COR-L47 (cell line): Measurements from ENCODE around the gene KIF13A.
"Not testable (repeated sequence)": the region's sequence is repeated elsewhere in the genome, so short reads cannot be mapped to it uniquely, and the experiment has no call there.

Experiments
- DNase-seq: peaks from one replicate; lab custom pipeline; 2025; lab: John Stamatoyannopoulos, UW

KIF13A gene

GRCh38 chr6:17900011-17900410 is 87.4 kb downstream of the KIF13A start:
- no peak for DNase-seq

- DNase-seq: no peak
Observed at GRCh38 chr6:17899491-17899890, 87.9 kb downstream of the KIF13A start.

GRCh38 chr6:17897681-17898080 is 89.8 kb downstream of the KIF13A start:
- DNase-seq: no peak

GRCh38 chr6:17894905-17895304 is 92.5 kb downstream of the KIF13A start:
- no peak for DNase-seq

- no peak for DNase-seq
Observed at GRCh38 chr6:17894191-17894590, 93.2 kb downstream of the KIF13A start.

GRCh38 chr6:17892097-17892686 is 95.2 kb downstream of the KIF13A start:
- DNase-seq: no peak

GRCh38 chr6:17890309-17890708 is 97.1 kb downstream of the KIF13A start:
- no peak for DNase-seq

- DNase-seq: not testable (repeated sequence)
Observed at GRCh38 chr6:17889777-17890176, 97.7 kb downstream of the KIF13A start.

GRCh38 chr6:17886891-17887290 is 100.5 kb downstream of the KIF13A start:
- no peak for DNase-seq

GRCh38 chr6:17885889-17886576 is 101.4 kb downstream of the KIF13A start:
- no peak for DNase-seq

GRCh38 chr6:17884498-17885478 is 102.6 kb downstream of the KIF13A start:
- DNase-seq: no peak

- DNase-seq: no peak
Observed at GRCh38 chr6:17883665-17884497, 103.6 kb downstream of the KIF13A start.

GRCh38 chr6:17881085-17881858 is 106.2 kb downstream of the KIF13A start:
- DNase-seq: no peak

GRCh38 chr6:17879184-17879583 is 108.3 kb downstream of the KIF13A start:
- no peak for DNase-seq

GRCh38 chr6:17878734-17879133 is 108.7 kb downstream of the KIF13A start:
- no peak for DNase-seq

- DNase-seq: no peak
Observed at GRCh38 chr6:17877895-17878440, 109.5 kb downstream of the KIF13A start.

- DNase-seq: no peak
Observed at GRCh38 chr6:17877196-17877894, 110.1 kb downstream of the KIF13A start.

- DNase-seq: no peak
Observed at GRCh38 chr6:17874753-17875152, 112.7 kb downstream of the KIF13A start.

GRCh38 chr6:17872908-17873307 is 114.5 kb downstream of the KIF13A start:
- no peak for DNase-seq

GRCh38 chr6:17871836-17872235 is 115.6 kb downstream of the KIF13A start:
- DNase-seq: no peak
